T-cell (primary cell): Measurements from ENCODE around the gene TLX3. TPM values are rescaled to one million over a fixed set of nuclear protein-coding genes. Genes with fewer than 3 reads are reported as not detected.

Experiments
- ATAC-seq, 4 experiments: fragments of 200-7000 bp in 3 of 4; fragments of 150-1000 bp in 1 of 4; cut with Tn5 transposase; replicated peaks in 1 of 4; 1 replicate in 3 of 4; 2 replicates in 1 of 4; pipeline ENCODE4 v1.10.0; 2021; ENCODE audit warnings: moderate library complexity in 3 of 4, mild to moderate bottlenecking in 2 of 4, moderate number of reproducible peaks in 1 of 4
- CTCF ChIA-PET, 2 donors: fragments of 300-600 bp; sonication (Branson Sonifier 250); formaldehyde crosslinking; loops; one replicate each; lab custom pipeline; 2022; ENCODE audit warnings: antibody characterized with exemption in 2 of 2; lab: Charles Lee
- POLR2A ChIA-PET, 2 donors: fragments of 300-600 bp; sonication (Branson Sonifier 250); formaldehyde crosslinking; loops; one replicate each; lab custom pipeline; 2022; ENCODE audit warnings: antibody characterized with exemption in 2 of 2; lab: Charles Lee
- DNase-seq, 35 experiments: peaks; one replicate each; pipeline versions ENCODE4 v3.0.0 to v3.0.0-alpha.2; 2013 to 2023
- H3K27ac ChIP-seq: one replicate; pipeline ENCODE4 v1.5.1; 2013; ENCODE audit warnings: low read length
- H3K27me3 ChIP-seq, 2 experiments: replicated peaks in 1 of 2; 1 replicate in 1 of 2; 2 replicates in 1 of 2; pipeline versions ENCODE4 v1.6.1 to v1.7.0; 2013; ENCODE audit warnings: low read length in 1 of 2, mixed read lengths in 1 of 2; ENCODE audit not compliant: control insufficient read depth in 2 of 2, insufficient read depth in 2 of 2; ENCODE audit errors: extremely low read depth in 1 of 2
- H3K36me3 ChIP-seq, 2 donors: 1 replicate in 1 of 2; 2 replicates in 1 of 2; pipeline versions ENCODE4 v1.6.1 to v1.7.0; 2013; ENCODE audit warnings: low read length in 1 of 2; ENCODE audit not compliant: control insufficient read depth in 2 of 2, insufficient read depth in 1 of 2; ENCODE audit errors: extremely low read depth in 1 of 2
- H3K4me1 ChIP-seq, 2 experiments: 1 replicate in 1 of 2; 2 replicates in 1 of 2; pipeline versions ENCODE4 v1.6.1 to v1.7.0; 2013; ENCODE audit warnings: low read length in 2 of 2, mixed read lengths in 1 of 2; ENCODE audit not compliant: insufficient read depth in 2 of 2, control insufficient read depth in 1 of 2; ENCODE audit errors: extremely low read depth in 1 of 2
- H3K4me3 ChIP-seq, 2 donors: 1 replicate in 1 of 2; 2 replicates in 1 of 2; pipeline versions ENCODE4 v1.5.1 to v1.7.0; 2013; ENCODE audit warnings: mild to moderate bottlenecking in 2 of 2, low read length in 1 of 2, moderate library complexity in 1 of 2; ENCODE audit not compliant: control insufficient read depth in 1 of 2; ENCODE audit errors: extremely low read depth in 1 of 2
- H3K9me3 ChIP-seq: 2 replicates; pipeline ENCODE4 v1.7.0; 2013
- H3K27ac Mint-ChIP-seq, 2 donors: one replicate each; pipeline ENCODE4 v1.8.0; 2020 to 2021; ENCODE audit warnings: mild to moderate bottlenecking in 2 of 2, mixed read lengths in 2 of 2
- H3K27me3 Mint-ChIP-seq, 2 donors: one replicate each; pipeline ENCODE4 v1.8.0; 2021 to 2022; ENCODE audit warnings: mixed read lengths in 2 of 2
- H3K36me3 Mint-ChIP-seq: one replicate; pipeline ENCODE4 v1.8.0; 2021; ENCODE audit warnings: mixed read lengths
- H3K4me1 Mint-ChIP-seq, 3 donors: one replicate each; pipeline ENCODE4 v1.8.0; 2020 to 2022; ENCODE audit warnings: mixed read lengths in 3 of 3, mild to moderate bottlenecking in 1 of 3
- H3K4me3 Mint-ChIP-seq, 3 donors: one replicate each; pipeline ENCODE4 v1.8.0; 2020 to 2022; ENCODE audit warnings: mild to moderate bottlenecking in 3 of 3, mixed read lengths in 3 of 3, moderate library complexity in 3 of 3
- H3K9me3 Mint-ChIP-seq, 3 donors: one replicate each; pipeline ENCODE4 v1.8.0; 2020 to 2022; ENCODE audit warnings: mixed read lengths in 3 of 3
- WGBS: methylation state at CpG from one replicate; pipeline ENCODE4 v1.1.5; 2013; ENCODE audit warnings: missing lambda C conversion rate; ENCODE audit not compliant: insufficient coverage; 5-methylcytosine and 5-hydroxymethylcytosine counted together
- total RNA-seq, 35 experiments: library from RNA in 6 of 35; stranded (reverse) in 6 of 35; fragments of 120-200 nt in 1 of 35; gene quantifications; one replicate each; pipeline versions ENCODE4 v1.2.1 to v1.2.4 and lab custom pipeline; 2013 to 2026

The TLX3 gene
- total RNA-seq, 5 donors from 2014 or later (not counting 1 experiment from before 2014, with no cell fraction given): not detected

- no CpG with 5 or more reads among the region's 2 CpGs for WGBS
- ATAC-seq: no peak
- CTCF ChIA-PET: no interaction called here
These were observed 39.3 kb upstream of the TLX3 start for GRCh38 chr5:171269717-171270116.

DNA sequence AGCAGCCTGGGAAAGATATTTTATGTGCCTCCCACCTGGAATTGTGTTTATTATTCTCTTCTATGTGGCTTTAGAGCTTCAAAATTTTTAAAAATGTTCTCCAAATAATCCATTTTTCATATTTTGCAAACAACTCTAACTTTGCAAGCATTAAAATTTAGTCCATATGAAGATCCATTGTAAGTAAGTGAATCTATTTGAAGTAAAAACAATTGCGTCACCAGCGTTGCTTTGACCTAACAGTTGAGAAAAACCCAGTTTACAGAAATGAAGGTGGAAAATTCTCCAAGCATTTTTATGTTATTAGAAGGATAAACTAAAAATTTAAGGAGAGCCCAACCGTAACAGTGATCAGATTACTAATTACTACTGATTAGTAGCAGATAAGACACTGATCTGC lies 38.9 kb upstream of the TLX3 start:
- POLR2A ChIA-PET: no interaction called here
- WGBS: no CpG with 5 or more reads among the region's 3 CpGs

More at GRCh38 chr5:171269717-171270116, 39.3 kb upstream of the TLX3 start:
- peaks cover 0 to 8% of the 10 kb centered on the region in 2 donors for H3K27me3 Mint-ChIP-seq
- H3K4me1 Mint-ChIP-seq: peaks cover 6 to 7% (median 7%) of the 10 kb centered on the region in 3 donors
- Histone ChIP-seq H3K36me3 (no peaks in the 10 kb centered on the region), H3K4me3 (no peak overlapping the region), H3K27me3 (peaks cover 0 to 5% of the 10 kb centered on the region in 2 experiments), H3K4me1 (peaks cover 4 to 5% of the 10 kb centered on the region in 2 experiments), H3K27ac (no peak overlapping the region), H3K9me3 (no peaks in the 10 kb centered on the region)
- no peaks in the 10 kb centered on the region for H3K36me3 Mint-ChIP-seq
- POLR2A ChIA-PET: no interaction called here
- no peak overlapping the region for H3K27ac Mint-ChIP-seq
- H3K9me3 Mint-ChIP-seq: peaks cover 0 to 6% (median 0%) of the 10 kb centered on the region in 3 donors
- DNase-seq: no peak
- no peak overlapping the region for H3K4me3 Mint-ChIP-seq

DNA sequence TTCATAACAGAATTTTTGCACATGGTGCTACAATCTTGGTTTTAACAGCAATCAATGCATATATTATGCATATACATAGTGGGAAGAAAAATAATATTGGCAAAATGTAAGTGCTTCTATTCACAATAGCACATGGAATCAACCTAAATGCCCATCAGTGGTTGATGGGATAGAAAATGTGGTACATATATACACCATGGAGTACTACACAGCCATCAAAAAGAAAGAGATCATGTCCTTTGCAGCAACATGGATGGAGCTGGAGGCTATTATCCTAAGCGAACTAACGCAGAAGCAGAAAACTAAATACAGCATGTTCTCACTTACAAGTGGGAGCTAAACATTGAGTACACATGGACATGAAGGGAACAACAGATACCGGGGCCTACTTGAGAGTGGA lies 37.2 kb upstream of the TLX3 start:
- Mint-ChIP-seq H3K27me3 (peaks cover 0 to 8% of the 10 kb centered on the region in 2 donors), H3K9me3 (peaks cover 0 to 6% (median 0%) of the 10 kb centered on the region in 3 donors), H3K36me3 (no peaks in the 10 kb centered on the region), H3K4me3 (no peak overlapping the region), H3K27ac (no peak overlapping the region), H3K4me1 (no peaks in the 10 kb centered on the region)
- ChIA-PET POLR2A (no interaction called here), CTCF (interaction anchor here in 1 of 2 donors (1.8 kb wide), 1 partner anchor 11 kb away, joined by 5 read pairs; no protein-coding TSS in a partner anchor)
- Histone ChIP-seq H3K9me3 (no peaks in the 10 kb centered on the region), H3K36me3 (no peaks in the 10 kb centered on the region), H3K4me1 (no peaks in the 10 kb centered on the region), H3K4me3 (no peak overlapping the region), H3K27me3 (peaks cover 0 to 5% of the 10 kb centered on the region in 2 experiments), H3K27ac (no peak overlapping the region)
- ATAC-seq: no peak
- no CpG with 5 or more reads among the region's 3 CpGs for WGBS
- DNase-seq: no peak

More for the DNA sequence above, 38.9 kb upstream of the TLX3 start:
- Histone ChIP-seq H3K36me3 (no peaks in the 10 kb centered on the region), H3K4me1 (peaks cover 2 to 3% of the 10 kb centered on the region in 2 experiments), H3K27ac (no peak overlapping the region), H3K4me3 (no peak overlapping the region), H3K9me3 (no peaks in the 10 kb centered on the region), H3K27me3 (peaks cover 0 to 5% of the 10 kb centered on the region in 2 experiments)
- no peak overlapping the region for H3K4me3 Mint-ChIP-seq
- CTCF ChIA-PET: no interaction called here
- peaks cover 0 to 6% (median 0%) of the 10 kb centered on the region in 3 donors for H3K9me3 Mint-ChIP-seq
- no peaks in the 10 kb centered on the region for H3K36me3 Mint-ChIP-seq
- DNase-seq: no peak
- H3K27ac Mint-ChIP-seq: no peak overlapping the region
- ATAC-seq: no peak
- peaks cover 2 to 3% (median 3%) of the 10 kb centered on the region in 3 donors for H3K4me1 Mint-ChIP-seq
- peaks cover 0 to 8% of the 10 kb centered on the region in 2 donors for H3K27me3 Mint-ChIP-seq

GRCh38 chr5:171272996-171273970 lies 35.8 kb upstream of the TLX3 start:
- no peak overlapping the region for H3K27ac Mint-ChIP-seq
- no peaks in the 10 kb centered on the region for H3K36me3 Mint-ChIP-seq
- Histone ChIP-seq H3K4me3 (no peak overlapping the region), H3K27ac (no peak overlapping the region), H3K4me1 (no peaks in the 10 kb centered on the region), H3K9me3 (no peaks in the 10 kb centered on the region), H3K27me3 (no peaks in the 10 kb centered on the region), H3K36me3 (no peaks in the 10 kb centered on the region)
- ATAC-seq (no peak), DNase-seq (peak in 1 of 35 experiments; percentile 14)
- H3K27me3 Mint-ChIP-seq: peaks cover 0 to 8% of the 10 kb centered on the region in 2 donors
- ChIA-PET POLR2A (no interaction called here), CTCF (interaction anchor here in 1 of 2 donors (1.8 kb wide), 1 partner anchor 10 kb away, joined by 5 read pairs; no protein-coding TSS in a partner anchor)
- no peaks in the 10 kb centered on the region for H3K4me1 Mint-ChIP-seq
- no CpG with 5 or more reads among the region's 2 CpGs for WGBS
- peaks cover 0 to 6% (median 0%) of the 10 kb centered on the region in 3 donors for H3K9me3 Mint-ChIP-seq
- H3K4me3 Mint-ChIP-seq: no peak overlapping the region

- H3K27me3 Mint-ChIP-seq: peaks cover 4 to 23% of the 10 kb centered on the region in 2 donors
- Histone ChIP-seq H3K36me3 (no peaks in the 10 kb centered on the region), H3K4me3 (no peak overlapping the region), H3K9me3 (no peaks in the 10 kb centered on the region), H3K27me3 (peaks cover 0 to 2% of the 10 kb centered on the region in 2 experiments), H3K4me1 (no peaks in the 10 kb centered on the region), H3K27ac (no peak overlapping the region)
- H3K9me3 Mint-ChIP-seq: peaks cover 0 to 6% (median 0%) of the 10 kb centered on the region in 3 donors
- ChIA-PET CTCF (no interaction called here), POLR2A (no interaction called here)
- H3K4me1 Mint-ChIP-seq: no peaks in the 10 kb centered on the region
- no peaks in the 10 kb centered on the region for H3K36me3 Mint-ChIP-seq
- 100% methylated on average over 2 of the region's 5 CpGs for WGBS
- DNase-seq: no peak
- H3K4me3 Mint-ChIP-seq: no peak overlapping the region
- no peak overlapping the region for H3K27ac Mint-ChIP-seq
- no peak for ATAC-seq
These were observed 33.1 kb upstream of the TLX3 start for GRCh38 chr5:171275841-171276544.

GRCh38 chr5:171283753-171284152 lies 25.3 kb upstream of the TLX3 start:
- ChIA-PET CTCF (interaction anchor here in 1 of 2 donors (1.6 kb wide), 1 partner anchor 12 kb away, joined by 5 read pairs; no protein-coding TSS in a partner anchor), POLR2A (no interaction called here)
- WGBS: 100% methylated on average over 1 of the region's 7 CpGs
- DNase-seq (no peak), ATAC-seq (no peak)
- no peak overlapping the region for H3K27ac Mint-ChIP-seq
- no peaks in the 10 kb centered on the region for H3K36me3 ChIP-seq
- H3K4me3 ChIP-seq: no peak overlapping the region
- H3K36me3 Mint-ChIP-seq: no peaks in the 10 kb centered on the region
- no peak overlapping the region for H3K27ac ChIP-seq
- no peaks in the 10 kb centered on the region for H3K4me1 ChIP-seq
- no peaks in the 10 kb centered on the region for H3K9me3 ChIP-seq
- no peaks in the 10 kb centered on the region for H3K4me1 Mint-ChIP-seq
- peaks cover 17 to 27% of the 10 kb centered on the region in 2 donors for H3K27me3 Mint-ChIP-seq
- peaks cover 0 to 2% of the 10 kb centered on the region in 2 experiments for H3K27me3 ChIP-seq
- no peak overlapping the region for H3K4me3 Mint-ChIP-seq
- H3K9me3 Mint-ChIP-seq: no peaks in the 10 kb centered on the region
